ENCODE data around the gene PRDM8. TPM values are rescaled to one million over a fixed set of nuclear protein-coding genes. Genes with fewer than 3 reads are reported as not detected.

Gene PRDM8
- total and polyA plus RNA-seq, 2 of the 4 experiments (the other 2 are of a cell fraction), result 5.7 to 15.8 TPM

DNA sequence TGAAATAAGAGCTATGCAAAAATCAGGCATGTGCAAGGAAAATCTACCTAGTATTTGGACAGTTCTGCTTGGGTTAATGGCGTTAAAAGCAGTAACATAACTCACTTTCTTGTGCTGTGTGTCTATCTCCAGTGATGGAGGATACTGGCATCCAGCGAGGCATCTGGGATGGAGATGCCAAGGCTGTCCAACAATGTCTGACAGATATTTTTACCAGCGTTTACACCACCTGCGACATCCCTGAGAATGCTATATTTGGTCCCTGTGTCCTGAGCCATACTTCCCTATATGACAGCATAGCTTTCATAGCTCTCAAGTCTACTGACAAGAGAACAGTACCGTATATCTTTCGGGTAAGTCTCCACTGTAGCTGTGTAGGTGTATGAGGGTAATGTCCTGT lies 2.6 kb downstream of the PRDM8 start:
- Histone ChIP-seq H3K4me3 (ENCODE audit: insufficient read depth, low read depth, low read length) (no peak overlapping the region), H4K20me1 (ENCODE audit: insufficient read depth, low read length) (peaks cover 7% of the 10 kb centered on the region; the same call in 1 of the 2 replicates), H4K8ac (ENCODE audit: low read depth in 2 of 2, low read length in 2 of 2) (no peak overlapping the region), H3K9me3 (ENCODE audit: control insufficient read depth, insufficient read depth, low read length) (no peaks in the 10 kb centered on the region), H3K4ac (ENCODE audit: low read depth, low read length) (peak overlapping the region; percentile 1; the same call in 1 of the 2 replicates), H3K4me1 (ENCODE audit: control insufficient read depth, insufficient read depth, low read length) (peaks cover 2% of the 10 kb centered on the region; the same call in 1 of the 2 replicates), H3K56ac (ENCODE audit: extremely low read depth, insufficient read depth, low read length) (peak overlapping the region; percentile 24; the same call in 1 of the 2 replicates), H3K9me1 (ENCODE audit: insufficient read depth, low read length) (no peaks in the 10 kb centered on the region), H3K14ac (replicated peaks; ENCODE audit: low read depth, low read length) (peak overlapping the region; percentile 19; the same call in 1 of the 2 replicates), H2AK5ac (ENCODE audit: low read depth, low read length) (no peak overlapping the region; the same call in 1 of the 2 replicates), H4K5ac (ENCODE audit: low read depth, low read length) (no peak overlapping the region), H2BK15ac (ENCODE audit: low read depth, low read length) (no peak overlapping the region), H3K9ac (ENCODE audit: low read depth, low read length) (peak overlapping the region; percentile 46; the same call in 1 of the 2 replicates), H3K23ac (ENCODE audit: low read depth, low read length) (no peak overlapping the region), H3K79me1 (ENCODE audit: low read depth in 1 of 2, low read length in 2 of 2) (peaks cover 4 to 14% of the 10 kb centered on the region in 2 experiments; a peak in 2 of 4 replicates), H3K27ac (ENCODE audit: insufficient read depth, low read length) (peak overlapping the region; percentile 32; the same call in 1 of the 2 replicates), H4K91ac (ENCODE audit: insufficient read depth, low read depth, low read length) (no peak overlapping the region), H2AK9ac (replicated peaks; ENCODE audit: low read depth, low read length, poor library complexity) (no peak overlapping the region), H2BK5ac (ENCODE audit: low read depth, low read length, poor library complexity, severe bottlenecking) (no peak overlapping the region), H2BK20ac (ENCODE audit: low read depth, low read length) (no peak overlapping the region), H3K4me2 (ENCODE audit: low read depth, low read length) (peak overlapping the region; percentile 15; the same call in 1 of the 2 replicates), H2BK120ac (ENCODE audit: low read depth, low read length) (no peak overlapping the region; the same call in 1 of the 2 replicates), H3K27me3 (ENCODE audit: control insufficient read depth, insufficient read depth, low read length) (no peaks in the 10 kb centered on the region), H3K18ac (ENCODE audit: low read depth, low read length) (no peak overlapping the region), H3K36me3 (ENCODE audit: control insufficient read depth, insufficient read depth, low read length) (peaks cover 5% of the 10 kb centered on the region; the same call in 1 of the 2 replicates), H2AFZ (replicated peaks; ENCODE audit: low read length, poor library complexity) (no peak overlapping the region)
- no CpG with 5 or more reads among the region's 6 CpGs for WGBS, 2 experiments (ENCODE audit: extremely low coverage in 2 of 2, insufficient read length in 1 of 2)
- intact Hi-C loops (cut with micrococcal nuclease), result loop anchor here (5.0 to 10.0 kb wide), 4 partner anchors 67 to 958 kb away; partner anchors contain the start of gene FGF5
- POLR2A ChIA-PET (ENCODE audit: unreplicated experiment), result no interaction called here
- no peak for ATAC-seq (ENCODE audit: low read depth)
- CTCF ChIA-PET, result interaction anchor here (0.5 kb wide), 1 partner anchor 128 kb away, joined by 3 read pairs; no protein-coding TSS in a partner anchor
- in situ Hi-C loops (cut with MboI; ENCODE audit: low sequenced_read_pairs), result loop anchor here (10.0 to 25.0 kb wide), 2 partner anchors 1163 to 1255 kb away; no protein-coding TSS in a partner anchor
- dilution Hi-C loops (cut with HindIII; ENCODE audit: low sequenced_read_pairs, unreplicated experiment), result no loop called here
- no peak for TF ChIP-seq MAFK (IDR thresholded peaks at IDR 0.05; ENCODE audit: low read depth, low read length)
- no peak for TF ChIP-seq POLR2A (IDR thresholded peaks at IDR 0.05; ENCODE audit: low read depth, low read length)
- TF ChIP-seq, protein P1, sequence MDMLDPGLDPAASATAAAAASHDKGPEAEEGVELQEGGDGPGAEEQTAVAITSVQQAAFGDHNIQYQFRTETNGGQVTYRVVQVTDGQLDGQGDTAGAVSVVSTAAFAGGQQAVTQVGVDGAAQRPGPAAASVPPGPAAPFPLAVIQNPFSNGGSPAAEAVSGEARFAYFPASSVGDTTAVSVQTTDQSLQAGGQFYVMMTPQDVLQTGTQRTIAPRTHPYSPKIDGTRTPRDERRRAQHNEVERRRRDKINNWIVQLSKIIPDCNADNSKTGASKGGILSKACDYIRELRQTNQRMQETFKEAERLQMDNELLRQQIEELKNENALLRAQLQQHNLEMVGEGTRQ (IDR thresholded peaks at IDR 0.05; ENCODE audit: low read depth, low read length), result no peak
- no peak for TF ChIP-seq SMC3 (IDR thresholded peaks at IDR 0.05; ENCODE audit: low read depth, low read length)
- TF ChIP-seq MXI1 (IDR thresholded peaks at IDR 0.05; ENCODE audit: borderline replicate concordance, low read depth, low read length), result no peak
- no peak for TF ChIP-seq MAZ (IDR thresholded peaks at IDR 0.05; ENCODE audit: borderline replicate concordance, low read depth, low read length)
- no peak for TF ChIP-seq RFX5 (IDR thresholded peaks at IDR 0.05; ENCODE audit: low read depth, low read length)
- no peak for TF ChIP-seq CEBPB (IDR thresholded peaks at IDR 0.05; ENCODE audit: low read depth, low read length)
- TF ChIP-seq FOS (IDR thresholded peaks at IDR 0.05; ENCODE audit: low read depth, low read length), result no peak
- TF ChIP-seq BHLHE40 (IDR thresholded peaks at IDR 0.05; ENCODE audit: low read depth, low read length), result no peak
- TF ChIP-seq, protein P2, sequence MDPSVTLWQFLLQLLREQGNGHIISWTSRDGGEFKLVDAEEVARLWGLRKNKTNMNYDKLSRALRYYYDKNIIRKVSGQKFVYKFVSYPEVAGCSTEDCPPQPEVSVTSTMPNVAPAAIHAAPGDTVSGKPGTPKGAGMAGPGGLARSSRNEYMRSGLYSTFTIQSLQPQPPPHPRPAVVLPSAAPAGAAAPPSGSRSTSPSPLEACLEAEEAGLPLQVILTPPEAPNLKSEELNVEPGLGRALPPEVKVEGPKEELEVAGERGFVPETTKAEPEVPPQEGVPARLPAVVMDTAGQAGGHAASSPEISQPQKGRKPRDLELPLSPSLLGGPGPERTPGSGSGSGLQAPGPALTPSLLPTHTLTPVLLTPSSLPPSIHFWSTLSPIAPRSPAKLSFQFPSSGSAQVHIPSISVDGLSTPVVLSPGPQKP (IDR thresholded peaks at IDR 0.05; ENCODE audit: borderline replicate concordance, low read depth, low read length), result no peak
- no peak for TF ChIP-seq CHD1 (IDR thresholded peaks at IDR 0.05; ENCODE audit: low read depth, low read length)
- no peak for TF ChIP-seq NFE2L2 (IDR thresholded peaks at IDR 0.05; ENCODE audit: low read depth, low read length)
- BruUV-seq (replicated peaks), result no TSS peak
- no peak for DNase-seq
